ENCODE data around the gene GPR50. TPM values are rescaled to one million over a fixed set of nuclear protein-coding genes. Genes with fewer than 3 reads are reported as not detected.

The GPR50 gene
- total RNA-seq, 1 donor from 2014 or later, result 0.65 TPM

DNA sequence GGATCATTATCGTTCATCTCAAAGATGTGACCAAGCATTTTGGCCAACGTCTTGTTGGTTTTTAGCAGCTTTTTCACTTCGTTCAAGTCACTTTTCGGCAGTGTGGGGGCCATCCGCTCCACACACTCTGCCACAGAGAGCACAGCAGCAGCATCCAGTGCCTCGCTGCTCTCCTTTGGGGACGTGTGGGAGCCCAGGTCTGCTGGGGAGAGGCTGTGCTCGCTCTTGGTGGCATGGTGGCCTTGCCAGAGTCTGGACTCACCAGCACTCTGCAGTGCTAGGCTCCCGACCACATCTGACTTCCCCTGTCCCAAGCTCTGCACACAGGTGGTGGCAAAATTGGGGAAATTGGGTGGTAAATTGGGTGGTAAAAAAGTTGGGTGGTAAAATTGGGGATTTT, 50.6 kb downstream of the GPR50 start:
- no peak for DNase-seq (ENCODE audit: low spot score in 2 of 2, unreplicated experiment in 2 of 2)
- no peaks in the 10 kb centered on the region for H3K36me3 Mint-ChIP-seq
- peaks cover 36% of the 10 kb centered on the region for H3K9me3 Mint-ChIP-seq
- TF ChIP-seq, protein P1, sequence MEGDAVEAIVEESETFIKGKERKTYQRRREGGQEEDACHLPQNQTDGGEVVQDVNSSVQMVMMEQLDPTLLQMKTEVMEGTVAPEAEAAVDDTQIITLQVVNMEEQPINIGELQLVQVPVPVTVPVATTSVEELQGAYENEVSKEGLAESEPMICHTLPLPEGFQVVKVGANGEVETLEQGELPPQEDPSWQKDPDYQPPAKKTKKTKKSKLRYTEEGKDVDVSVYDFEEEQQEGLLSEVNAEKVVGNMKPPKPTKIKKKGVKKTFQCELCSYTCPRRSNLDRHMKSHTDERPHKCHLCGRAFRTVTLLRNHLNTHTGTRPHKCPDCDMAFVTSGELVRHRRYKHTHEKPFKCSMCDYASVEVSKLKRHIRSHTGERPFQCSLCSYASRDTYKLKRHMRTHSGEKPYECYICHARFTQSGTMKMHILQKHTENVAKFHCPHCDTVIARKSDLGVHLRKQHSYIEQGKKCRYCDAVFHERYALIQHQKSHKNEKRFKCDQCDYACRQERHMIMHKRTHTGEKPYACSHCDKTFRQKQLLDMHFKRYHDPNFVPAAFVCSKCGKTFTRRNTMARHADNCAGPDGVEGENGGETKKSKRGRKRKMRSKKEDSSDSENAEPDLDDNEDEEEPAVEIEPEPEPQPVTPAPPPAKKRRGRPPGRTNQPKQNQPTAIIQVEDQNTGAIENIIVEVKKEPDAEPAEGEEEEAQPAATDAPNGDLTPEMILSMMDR (IDR thresholded peaks at IDR 0.05; ENCODE audit: unreplicated experiment), result no peak
- H3K27me3 Mint-ChIP-seq (ENCODE audit: low read depth), result peaks cover 51% of the 10 kb centered on the region
- no peak overlapping the region for H3K27ac Mint-ChIP-seq
- H3K4me3 Mint-ChIP-seq, result no peak overlapping the region
- H3K4me1 Mint-ChIP-seq, result no peaks in the 10 kb centered on the region

DNA sequence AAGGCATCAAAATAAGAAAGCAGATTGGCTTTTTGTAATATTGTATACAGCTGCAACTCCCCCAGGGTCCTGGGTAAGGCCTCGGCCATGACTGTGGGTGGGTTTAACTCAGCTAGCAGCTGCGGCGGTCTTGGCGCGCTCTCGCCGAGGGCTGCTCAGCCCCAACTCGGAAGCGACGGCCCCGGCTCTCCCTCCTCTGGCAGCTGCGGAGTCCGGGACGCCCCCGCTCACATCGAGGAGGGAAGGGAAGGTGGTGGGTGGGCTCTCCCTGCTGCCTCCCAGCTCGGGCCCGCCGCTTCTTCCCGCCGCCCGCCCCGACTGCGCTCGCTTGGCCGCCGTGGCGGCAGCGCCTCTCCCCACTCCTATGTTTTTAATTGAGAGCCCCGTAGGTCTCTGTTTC, 51.2 kb downstream of the GPR50 start:
- Mint-ChIP-seq H3K36me3 (no peaks in the 10 kb centered on the region), H3K27ac (no peak overlapping the region), H3K27me3 (ENCODE audit: low read depth) (peaks cover 51% of the 10 kb centered on the region), H3K4me3 (no peak overlapping the region), H3K4me1 (no peaks in the 10 kb centered on the region), H3K9me3 (peaks cover 37% of the 10 kb centered on the region)
- TF ChIP-seq, protein P1 (IDR thresholded peaks at IDR 0.05; ENCODE audit: unreplicated experiment), result no peak
- no peak for DNase-seq (ENCODE audit: low spot score in 2 of 2, unreplicated experiment in 2 of 2)

DNA sequence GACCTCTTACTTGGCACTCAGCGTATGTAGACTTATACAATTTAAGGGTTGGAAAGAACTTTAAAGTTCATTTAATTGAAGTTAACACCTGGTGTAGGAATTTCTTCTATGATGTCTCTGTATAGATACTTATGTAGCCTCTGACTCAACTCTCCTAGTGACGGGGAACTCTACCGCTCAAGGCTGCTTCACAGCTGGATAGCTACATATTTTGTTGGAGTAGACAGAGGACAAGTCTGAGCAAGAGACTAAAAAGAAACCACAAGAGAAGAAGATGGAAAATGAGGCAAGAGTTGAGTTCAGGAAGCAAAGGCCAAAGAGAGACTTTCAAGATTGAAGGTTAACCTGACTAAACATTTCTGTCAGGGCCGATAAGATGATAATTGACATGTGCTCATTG, 52.6 kb downstream of the GPR50 start:
- TF ChIP-seq, protein P1 (IDR thresholded peaks at IDR 0.05; ENCODE audit: unreplicated experiment), result no peak
- H3K36me3 Mint-ChIP-seq, result no peaks in the 10 kb centered on the region
- H3K4me1 Mint-ChIP-seq, result no peaks in the 10 kb centered on the region
- peaks cover 33% of the 10 kb centered on the region for H3K9me3 Mint-ChIP-seq
- no peak overlapping the region for H3K27ac Mint-ChIP-seq
- DNase-seq (ENCODE audit: low spot score in 2 of 2, unreplicated experiment in 2 of 2), result no peak
- peaks cover 51% of the 10 kb centered on the region for H3K27me3 Mint-ChIP-seq (ENCODE audit: low read depth)
- no peak overlapping the region for H3K4me3 Mint-ChIP-seq

Small RNA genes within 50 kb of the gene (microRNA-seq; reads per million reads assigned to microRNA genes)
- gene MIR4330, result not detected

Other genes starting within 250 kb of the GPR50 start
- 102 to 103 TPM (median 103 TPM) in 3 replicates for gene HMGB3, start 193.2 kb upstream of the GPR50 start, total RNA-seq
- gene VMA21, start 220.6 kb downstream of the GPR50 start, total RNA-seq, result 30.1 to 30.4 TPM (median 30.3 TPM) in 3 replicates

Measured in mesothelial cell of epicardium (in vitro differentiated cells).